ENCODE results near the gene SPATA45. TPM values are rescaled to one million over a fixed set of nuclear protein-coding genes. Genes with fewer than 3 reads are reported as not detected.

The SPATA45 gene
- total and polyA plus RNA-seq, 3 donors from 2014 or later = 3.2 to 14.3 (median 11.1) TPM

GRCh38 chr1:212792396-212792908, 55.0 kb downstream of the SPATA45 start:
- TF ChIP-seq, protein P1, sequence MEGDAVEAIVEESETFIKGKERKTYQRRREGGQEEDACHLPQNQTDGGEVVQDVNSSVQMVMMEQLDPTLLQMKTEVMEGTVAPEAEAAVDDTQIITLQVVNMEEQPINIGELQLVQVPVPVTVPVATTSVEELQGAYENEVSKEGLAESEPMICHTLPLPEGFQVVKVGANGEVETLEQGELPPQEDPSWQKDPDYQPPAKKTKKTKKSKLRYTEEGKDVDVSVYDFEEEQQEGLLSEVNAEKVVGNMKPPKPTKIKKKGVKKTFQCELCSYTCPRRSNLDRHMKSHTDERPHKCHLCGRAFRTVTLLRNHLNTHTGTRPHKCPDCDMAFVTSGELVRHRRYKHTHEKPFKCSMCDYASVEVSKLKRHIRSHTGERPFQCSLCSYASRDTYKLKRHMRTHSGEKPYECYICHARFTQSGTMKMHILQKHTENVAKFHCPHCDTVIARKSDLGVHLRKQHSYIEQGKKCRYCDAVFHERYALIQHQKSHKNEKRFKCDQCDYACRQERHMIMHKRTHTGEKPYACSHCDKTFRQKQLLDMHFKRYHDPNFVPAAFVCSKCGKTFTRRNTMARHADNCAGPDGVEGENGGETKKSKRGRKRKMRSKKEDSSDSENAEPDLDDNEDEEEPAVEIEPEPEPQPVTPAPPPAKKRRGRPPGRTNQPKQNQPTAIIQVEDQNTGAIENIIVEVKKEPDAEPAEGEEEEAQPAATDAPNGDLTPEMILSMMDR (IDR thresholded peaks at IDR 0.05) = no peak
- TF ChIP-seq POLR2A (IDR thresholded peaks at IDR 0.05) = no peak
- peaks cover 6% of the 10 kb centered on the region for H3K4me1 ChIP-seq
- peak overlapping the region; percentile 97 for H3K27ac ChIP-seq
- DNase-seq = no peak
- H3K36me3 ChIP-seq (ENCODE audit: low read depth, missing control alignments) = no peaks in the 10 kb centered on the region
- H3K27me3 ChIP-seq = no peaks in the 10 kb centered on the region
- H3K9me3 ChIP-seq = no peaks in the 10 kb centered on the region
- H3K4me3 ChIP-seq = peak overlapping the region; percentile 86 to 87
- intact Hi-C loops (cut with DNase I; ENCODE audit: low total_unique reads) = no loop called here
- 9 to 16% methylated on average over 16 of the region's 16 CpGs for WGBS, 2 donors

- intact Hi-C loops (cut with DNase I; ENCODE audit: low total_unique reads) = no loop called here
- 0 to 1% methylated on average over 27 to 37 of the region's 46 CpGs for WGBS, 2 donors
- peaks cover 6% of the 10 kb centered on the region for H3K4me1 ChIP-seq
- DNase-seq = peak; percentile 88
- peak within 1 kb of the TSS; percentile 97 for H3K27ac ChIP-seq
- H3K4me3 ChIP-seq = peak within 1 kb of the TSS; percentile 86 to 87
- no peaks in the 10 kb centered on the region for H3K27me3 ChIP-seq
- TF ChIP-seq POLR2A (IDR thresholded peaks at IDR 0.05) = no peak
- TF ChIP-seq, protein P1 (IDR thresholded peaks at IDR 0.05) = no peak
- H3K9me3 ChIP-seq = no peaks in the 10 kb centered on the region
- no peaks in the 10 kb centered on the region for H3K36me3 ChIP-seq (ENCODE audit: low read depth, missing control alignments)
Observed at GRCh38 chr1:212791676-212792395, 55.6 kb downstream of the SPATA45 start, which contains the start of the genes NSL1 and TATDN3. Gene NSL1, minus strand, starts transcription at chr1:212791777. Its CDS starts 14 bp downstream, at chr1:212791763. Gene TATDN3, plus strand, starts transcription at chr1:212791894. Its CDS starts 28 bp downstream, at chr1:212791922.

- Histone ChIP-seq H3K9me3 (no peaks in the 10 kb centered on the region), H3K4me3 (peak overlapping the region; percentile 86 to 87), H3K27ac (peak overlapping the region; percentile 97), H3K27me3 (no peaks in the 10 kb centered on the region), H3K36me3 (ENCODE audit: low read depth, missing control alignments) (no peaks in the 10 kb centered on the region), H3K4me1 (peaks cover 6% of the 10 kb centered on the region)
- TF ChIP-seq POLR2A (IDR thresholded peaks at IDR 0.05) = no peak
- TF ChIP-seq, protein P1 (IDR thresholded peaks at IDR 0.05) = no peak
- DNase-seq = no peak
- intact Hi-C loops (cut with DNase I; ENCODE audit: low total_unique reads) = no loop called here
- WGBS, 2 donors = 1% methylated on average over 22 of the region's 22 CpGs
Observed at GRCh38 chr1:212791261-212791675, 56.2 kb downstream of the SPATA45 start.

DNA sequence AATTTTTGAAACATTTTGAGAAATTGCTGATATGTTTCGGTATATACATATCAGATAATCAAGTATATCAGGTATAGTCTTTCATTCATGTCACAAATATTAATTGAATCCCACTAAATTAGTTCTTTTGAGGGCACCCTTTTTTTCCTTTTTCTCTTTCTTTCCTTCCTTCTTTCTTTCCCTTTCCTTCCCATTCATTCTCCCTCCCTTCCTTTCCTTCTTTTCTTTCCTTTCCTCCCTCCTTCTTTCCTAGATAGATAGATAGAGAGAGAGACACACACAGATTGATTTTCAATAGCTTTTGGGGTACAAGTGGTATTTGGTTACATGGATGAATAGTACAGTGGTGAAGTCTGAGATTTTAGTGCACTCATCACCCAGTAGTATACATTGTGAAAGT, 61.6 kb downstream of the SPATA45 start:
- Histone ChIP-seq H3K27ac (no peak overlapping the region), H3K9me3 (no peaks in the 10 kb centered on the region)
- intact Hi-C loops (cut with DNase I; ENCODE audit: low total_unique reads) = no loop called here

More for the DNA sequence above, 61.6 kb downstream of the SPATA45 start:
- TF ChIP-seq, protein P1 (IDR thresholded peaks at IDR 0.05) = no peak
- TF ChIP-seq POLR2A (IDR thresholded peaks at IDR 0.05) = no peak
- DNase-seq = no peak
- no peaks in the 10 kb centered on the region for H3K27me3 ChIP-seq
- no peaks in the 10 kb centered on the region for H3K36me3 ChIP-seq (ENCODE audit: low read depth, missing control alignments)
- WGBS, 2 donors = 93 to 96% methylated on average over 1 of the region's 1 CpG
- H3K4me1 ChIP-seq = peaks cover 6% of the 10 kb centered on the region
- no peak overlapping the region for H3K4me3 ChIP-seq
